Brain microvascular endothelial cell (primary cell): ENCODE data around the gene ATP1B2.

Experiments used
- DNase-seq: peaks from one replicate; pipeline ENCODE4 v3.0.0-alpha.2; 2020
- H3K27ac ChIP-seq: fragments of 250-450 bp; sonication (Bioruptor Pico); 2 replicates; pipeline ENCODE4 v1.5.1; 2020; ENCODE audit warnings: mild to moderate bottlenecking, moderate library complexity
- H3K27me3 ChIP-seq: fragments of 250-450 bp; sonication (Bioruptor Pico); replicated peaks from 2 replicates; pipeline ENCODE4 v1.5.1; 2020; ENCODE audit warnings: mild to moderate bottlenecking
- H3K36me3 ChIP-seq: fragments of 250-450 bp; sonication (Bioruptor Pico); replicated peaks from 2 replicates; pipeline ENCODE4 v1.5.1; 2020; ENCODE audit warnings: mild to moderate bottlenecking
- H3K4me3 ChIP-seq: 2 replicates; pipeline ENCODE4 v1.5.1; 2011; ENCODE audit warnings: low read depth, mild to moderate bottlenecking, control low read depth, low read length, moderate library complexity
- CTCF ChIP-seq: IDR thresholded peaks from 2 replicates; pipeline ENCODE4 v1.5.1; 2011; ENCODE audit warnings: low read depth, mild to moderate bottlenecking, moderate library complexity, low read length, control low read depth, inconsistent platforms; ENCODE audit errors: missing control alignments
- in situ Hi-C: cut with HindIII; loops from 2 replicates; pipeline ENCODE4 v1.10.0; 2017; ENCODE audit warnings: low sequenced_read_pairs, low pct_ligation_motif_present

The ATP1B2 gene

GRCh38 chr17:7684851-7685532 is 34.3 kb downstream of the ATP1B2 start:
- Histone ChIP-seq H3K4me3 (peak overlapping the region; percentile 95), H3K27ac (peak overlapping the region; percentile 97), H3K27me3 (no peaks in the 10 kb centered on the region), H3K36me3 (peaks cover 3% of the 10 kb centered on the region)
- DNase-seq = no peak
- in situ Hi-C loops = no loop called here
- no peak for TF ChIP-seq CTCF

- Histone ChIP-seq H3K36me3 (peaks cover 3% of the 10 kb centered on the region), H3K4me3 (peak overlapping the region; percentile 95), H3K27me3 (no peaks in the 10 kb centered on the region), H3K27ac (peak overlapping the region; percentile 97)
- DNase-seq = peak; percentile 84
- in situ Hi-C loops = no loop called here
- no peak for TF ChIP-seq CTCF
Measured at GRCh38 chr17:7685533-7686221, 35.0 kb downstream of the ATP1B2 start.

GRCh38 chr17:7686222-7687071 is 35.7 kb downstream of the ATP1B2 start:
- in situ Hi-C loops = no loop called here
- Histone ChIP-seq H3K4me3 (peak overlapping the region; percentile 95), H3K27me3 (no peaks in the 10 kb centered on the region), H3K36me3 (peaks cover 3% of the 10 kb centered on the region), H3K27ac (peak overlapping the region; percentile 97)
- peak; percentile 68 for DNase-seq
- no peak for TF ChIP-seq CTCF

GRCh38 chr17:7687072-7687907 is 36.6 kb downstream of the ATP1B2 start, which contains the start of gene TP53:
Gene TP53, minus strand, starts transcription at chr17:7687490. Its CDS starts 10,896 bp downstream, at chr17:7676594.
- Histone ChIP-seq H3K27me3 (no peaks in the 10 kb centered on the region), H3K4me3 (peak within 1 kb of the TSS; percentile 95), H3K27ac (peak within 1 kb of the TSS; percentile 97), H3K36me3 (peaks cover 3% of the 10 kb centered on the region)
- peak; percentile 85 for DNase-seq
- in situ Hi-C loops = no loop called here
- TF ChIP-seq CTCF = peak; percentile 26
